ENCODE data around the gene DUOXA2.

DNA sequence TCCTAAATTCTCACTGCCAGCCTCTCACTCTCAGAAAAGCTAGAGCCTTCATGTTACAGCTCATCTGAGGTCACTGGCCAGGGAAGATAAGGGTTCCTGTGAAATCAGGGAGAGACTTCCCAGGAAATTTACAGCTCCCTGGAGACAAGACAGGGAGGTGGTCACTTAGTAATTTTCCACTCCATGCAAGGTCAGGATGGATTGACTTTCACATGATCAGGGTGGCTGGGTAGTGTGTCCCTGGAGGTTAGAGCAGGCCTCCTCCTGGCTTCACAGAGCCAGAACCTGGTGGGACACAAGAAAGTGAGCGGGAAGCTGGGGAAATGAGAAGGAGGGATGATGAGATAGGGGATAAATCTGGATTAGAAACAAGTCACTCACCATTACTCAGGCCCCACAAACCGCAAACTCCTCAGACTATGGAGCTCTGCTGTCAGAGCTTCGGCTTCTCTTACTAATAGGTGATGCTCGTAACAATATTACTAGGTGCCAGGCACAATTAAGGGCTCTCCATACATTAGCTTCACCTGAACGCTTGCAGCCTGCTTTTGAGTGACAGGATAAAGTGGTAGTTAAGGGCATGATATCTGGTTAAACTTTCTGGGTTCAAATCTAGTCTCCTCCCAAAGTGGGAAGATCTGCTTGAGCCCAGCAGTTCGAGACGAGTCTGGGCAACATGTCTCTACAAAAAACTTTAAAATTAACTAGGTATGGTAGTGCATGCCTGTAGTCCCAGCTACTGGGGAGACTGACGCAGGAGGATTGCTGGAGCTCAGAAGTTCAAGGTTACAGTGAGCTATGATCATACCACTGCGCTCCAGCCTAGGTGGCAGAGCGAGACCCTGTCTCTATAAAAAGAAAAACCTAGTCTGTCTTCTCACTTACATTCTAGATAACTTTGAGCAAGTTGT is 25.1 kb upstream of the DUOXA2 start:
- TF ChIP-seq ZNF274 (IDR thresholded peaks at IDR 0.05; ENCODE audit: low read depth, low read length) (no peak), SUZ12 (IDR thresholded peaks at IDR 0.05; ENCODE audit: extremely low read depth, insufficient read depth, insufficient read length) (no peak)
